ENCODE results near the gene TMEM161A. TPM values are rescaled to one million over a fixed set of nuclear protein-coding genes. Genes with fewer than 3 reads are reported as not detected.
A peak's percentile ranks its signal among the peaks of the same experiment; 100 is the strongest.
"Not testable (repeated sequence)": the region's sequence is repeated elsewhere in the genome, so short reads cannot be mapped to it uniquely, and the experiment has no call there.

The TMEM161A gene
- total RNA-seq, 1 donor from 2014 or later, result 18.1 TPM

GRCh38 chr19:19121371-19121770 is 16.9 kb downstream of the TMEM161A start:
- no peak for DNase-seq

- peak; percentile 77 for DNase-seq
These were observed 17.7 kb downstream of the TMEM161A start for GRCh38 chr19:19120308-19121231.

GRCh38 chr19:19119325-19120237 is 18.7 kb downstream of the TMEM161A start:
- DNase-seq, result no peak

- DNase-seq, result no peak
These were observed 22.3 kb downstream of the TMEM161A start for GRCh38 chr19:19115954-19116353.

GRCh38 chr19:19113040-19113626 is 25.1 kb downstream of the TMEM161A start:
- peak; percentile 53 for DNase-seq

GRCh38 chr19:19111967-19112580 is 26.2 kb downstream of the TMEM161A start:
- no peak for DNase-seq

GRCh38 chr19:19111136-19111835 is 27.0 kb downstream of the TMEM161A start:
- DNase-seq, result no peak

- DNase-seq, result peak; percentile 61
These were observed 27.7 kb downstream of the TMEM161A start for GRCh38 chr19:19110410-19111135.

GRCh38 chr19:19109601-19110000 is 28.7 kb downstream of the TMEM161A start:
- DNase-seq, result no peak

- DNase-seq, result no peak
These were observed 30.6 kb downstream of the TMEM161A start for GRCh38 chr19:19107654-19108053.

GRCh38 chr19:19106938-19107337 is 31.3 kb downstream of the TMEM161A start:
- DNase-seq, result not testable (repeated sequence)

- DNase-seq, result peak; percentile 53
These were observed 32.2 kb downstream of the TMEM161A start for GRCh38 chr19:19106056-19106551.

GRCh38 chr19:19105365-19106055 is 32.8 kb downstream of the TMEM161A start:
- peak; percentile 84 for DNase-seq

- no peak for DNase-seq
These were observed 35.1 kb downstream of the TMEM161A start for GRCh38 chr19:19103167-19103566.

- not testable (repeated sequence) for DNase-seq
These were observed 35.7 kb downstream of the TMEM161A start for GRCh38 chr19:19102566-19102965.

- DNase-seq, result no peak
These were observed 36.7 kb downstream of the TMEM161A start for GRCh38 chr19:19101540-19101939.

GRCh38 chr19:19098703-19099632 is 39.3 kb downstream of the TMEM161A start:
- DNase-seq, result no peak

- DNase-seq, result no peak
These were observed 40.1 kb downstream of the TMEM161A start for GRCh38 chr19:19098084-19098702.
